AG10803 (cell line): Measurements from ENCODE around the gene OSER1.
A peak's percentile ranks its signal among the peaks of the same experiment; 100 is the strongest.

Source experiments
- DNase-seq: peaks from one replicate; pipeline ENCODE4 v3.0.0; 2010; ENCODE audit warnings: low read depth
- H3K4me3 ChIP-seq: 2 replicates; pipeline ENCODE4 v1.5.1; 2011; ENCODE audit warnings: mild to moderate bottlenecking, low read length, control low read depth
- CTCF ChIP-seq: conservative IDR thresholded peaks from 2 replicates; pipeline ENCODE4 v1.5.1; 2011; ENCODE audit warnings: mild to moderate bottlenecking, low read length, control low read depth, inconsistent platforms

OSER1 gene

GRCh38 chr20:44167736-44168135 is 42.8 kb downstream of the OSER1 start:
- no peak overlapping the region for H3K4me3 ChIP-seq
- no peak for DNase-seq
- TF ChIP-seq CTCF, result no peak

GRCh38 chr20:44166477-44166876 is 44.1 kb downstream of the OSER1 start:
- peak overlapping the region; percentile 40 for H3K4me3 ChIP-seq
- 0 out of 2 replicates have a peak, but pooled peaks have one; percentile 5 for TF ChIP-seq CTCF
- peak; percentile 93 for DNase-seq

DNA sequence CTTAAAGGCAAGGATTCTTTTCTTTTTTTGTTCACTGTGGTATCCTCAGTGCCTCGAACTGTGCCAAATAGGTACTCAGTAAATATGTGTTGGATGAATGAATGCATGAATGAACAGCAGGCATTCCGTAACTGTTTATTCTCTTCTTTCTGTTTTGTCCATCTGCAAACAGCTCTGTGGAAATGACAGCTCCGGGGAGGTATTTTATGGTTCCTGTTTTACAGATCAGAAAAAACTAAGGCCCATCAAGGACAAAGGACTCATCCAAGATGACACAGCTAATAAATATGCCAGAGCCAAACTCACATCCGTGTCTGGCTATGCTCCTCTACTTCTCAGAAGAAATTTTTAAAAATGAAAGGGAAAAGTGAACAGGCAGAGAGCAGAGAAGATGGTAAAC is 44.6 kb downstream of the OSER1 start:
- DNase-seq, result peak; percentile 85
- TF ChIP-seq CTCF, result no peak
- peak overlapping the region; percentile 40 for H3K4me3 ChIP-seq

- no peak for TF ChIP-seq CTCF
- H3K4me3 ChIP-seq, result no peak overlapping the region
- no peak for DNase-seq
Observed at GRCh38 chr20:44160133-44160532, 50.4 kb downstream of the OSER1 start.

GRCh38 chr20:44159711-44160110 is 50.9 kb downstream of the OSER1 start:
- no peak for TF ChIP-seq CTCF
- H3K4me3 ChIP-seq, result no peak overlapping the region
- DNase-seq, result no peak

DNA sequence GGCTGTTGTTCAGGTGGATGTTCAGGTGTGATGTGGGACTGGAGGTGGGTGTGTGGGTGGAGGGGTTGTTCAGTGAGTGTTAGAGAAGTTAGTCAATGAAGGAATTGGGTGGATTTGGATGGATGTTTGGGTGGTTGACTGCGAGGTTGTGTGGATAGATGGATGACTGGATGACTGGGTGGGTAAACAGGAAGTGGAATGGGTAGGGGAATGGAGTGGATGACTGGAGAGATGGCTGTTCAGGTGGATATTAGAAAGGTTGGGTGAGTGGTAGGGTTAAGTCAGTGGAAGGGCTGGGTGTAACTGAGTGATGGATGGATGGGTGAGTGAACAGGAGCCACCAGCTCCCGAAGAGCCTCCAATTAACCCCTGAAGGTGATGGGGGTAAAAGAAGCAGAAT is 51.4 kb downstream of the OSER1 start:
- no peak for TF ChIP-seq CTCF
- H3K4me3 ChIP-seq, result no peak overlapping the region
- no peak for DNase-seq

DNA sequence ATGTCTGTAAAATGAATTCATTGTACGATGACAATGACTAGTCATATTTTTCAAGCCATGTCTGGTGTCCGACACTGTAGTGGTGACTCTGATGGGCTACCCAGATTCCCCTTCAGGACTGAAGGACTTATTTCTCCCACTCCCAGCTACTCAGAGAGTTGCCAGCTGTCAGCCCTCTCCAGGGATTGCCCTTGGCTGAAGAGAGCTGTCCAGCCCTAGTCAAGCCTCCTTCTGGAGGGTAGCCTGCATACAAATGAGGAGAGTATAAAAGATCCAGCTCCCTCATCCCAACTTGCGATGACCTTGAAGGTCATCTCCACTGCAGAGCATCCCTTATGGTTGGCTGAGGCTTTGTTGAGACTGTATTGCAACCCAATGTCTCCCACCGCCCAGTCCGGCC is 53.5 kb downstream of the OSER1 start:
- H3K4me3 ChIP-seq, result no peak overlapping the region
- no peak for DNase-seq
- TF ChIP-seq CTCF, result no peak
